ENCODE data around the gene ANKRD22. TPM values are rescaled to one million over a fixed set of nuclear protein-coding genes. Genes with fewer than 3 reads are reported as not detected.

The ANKRD22 gene
- total and polyA plus RNA-seq, 2 donors from 2014 or later = 3.6 to 6.5 TPM

- TF ChIP-seq CTCF (IDR thresholded peaks at IDR 0.05; ENCODE audit: borderline replicate concordance, extremely low read depth, insufficient read depth) = no peak
- DNase-seq (no peak), FAIRE-seq (no peak)
- Histone ChIP-seq H3K9me3 (ENCODE audit: control insufficient read depth in 2 of 3, insufficient read depth in 1 of 3, low read length in 3 of 3) (no peaks in the 10 kb centered on the region), H3K9ac (ENCODE audit: low read length in 3 of 3) (no peak overlapping the region), H3K4me3 (ENCODE audit: low read length in 3 of 3) (no peak overlapping the region), H3K36me3 (ENCODE audit: control insufficient read depth in 2 of 3, insufficient read depth in 3 of 3, low read length in 3 of 3) (no peaks in the 10 kb centered on the region), H3K27me3 (ENCODE audit: control insufficient read depth, insufficient read depth, low read length) (no peaks in the 10 kb centered on the region), H3K4me1 (ENCODE audit: control insufficient read depth in 2 of 3, insufficient read depth in 2 of 3, low read depth in 1 of 3, low read length in 3 of 3) (no peaks in the 10 kb centered on the region), H3K27ac (ENCODE audit: low read depth in 2 of 2, low read length in 2 of 2) (no peak overlapping the region)
- intact Hi-C loops (cut with DNase I) = no loop called here
Observed at GRCh38 chr10:88786032-88786770, 65.4 kb downstream of the ANKRD22 start.

GRCh38 chr10:88783724-88784123 lies 67.9 kb downstream of the ANKRD22 start:
- no peaks in the 10 kb centered on the region for H3K36me3 ChIP-seq (ENCODE audit: control insufficient read depth in 2 of 3, insufficient read depth in 3 of 3, low read length in 3 of 3)
- TF ChIP-seq CTCF (IDR thresholded peaks at IDR 0.05; ENCODE audit: borderline replicate concordance, extremely low read depth, insufficient read depth) = no peak
- H3K4me3 ChIP-seq (ENCODE audit: low read length in 3 of 3) = no peak overlapping the region
- FAIRE-seq (peak; percentile 33), DNase-seq (no peak)
- H3K27ac ChIP-seq (ENCODE audit: low read depth in 2 of 2, low read length in 2 of 2) = no peak overlapping the region
- H3K27me3 ChIP-seq (ENCODE audit: control insufficient read depth, insufficient read depth, low read length) = no peaks in the 10 kb centered on the region
- H3K9me3 ChIP-seq (ENCODE audit: control insufficient read depth in 2 of 3, insufficient read depth in 1 of 3, low read length in 3 of 3) = no peaks in the 10 kb centered on the region
- intact Hi-C loops (cut with DNase I) = no loop called here
- no peak overlapping the region for H3K9ac ChIP-seq (ENCODE audit: low read length in 3 of 3)
- H3K4me1 ChIP-seq (ENCODE audit: control insufficient read depth in 2 of 3, insufficient read depth in 2 of 3, low read depth in 1 of 3, low read length in 3 of 3) = no peaks in the 10 kb centered on the region

- no peak for TF ChIP-seq CTCF (IDR thresholded peaks at IDR 0.05; ENCODE audit: borderline replicate concordance, extremely low read depth, insufficient read depth)
- no peak overlapping the region for H3K9ac ChIP-seq (ENCODE audit: low read length in 3 of 3)
- intact Hi-C loops (cut with DNase I) = no loop called here
- no peak overlapping the region for H3K4me3 ChIP-seq (ENCODE audit: low read length in 3 of 3)
- no peaks in the 10 kb centered on the region for H3K4me1 ChIP-seq (ENCODE audit: control insufficient read depth in 2 of 3, insufficient read depth in 2 of 3, low read depth in 1 of 3, low read length in 3 of 3)
- no peaks in the 10 kb centered on the region for H3K36me3 ChIP-seq (ENCODE audit: control insufficient read depth in 2 of 3, insufficient read depth in 3 of 3, low read length in 3 of 3)
- no peak for DNase-seq
- H3K27me3 ChIP-seq (ENCODE audit: control insufficient read depth, insufficient read depth, low read length) = no peaks in the 10 kb centered on the region
- no peak for FAIRE-seq
- no peaks in the 10 kb centered on the region for H3K9me3 ChIP-seq (ENCODE audit: control insufficient read depth in 2 of 3, insufficient read depth in 1 of 3, low read length in 3 of 3)
- no peak overlapping the region for H3K27ac ChIP-seq (ENCODE audit: low read depth in 2 of 2, low read length in 2 of 2)
Observed at GRCh38 chr10:88782222-88782621, 69.4 kb downstream of the ANKRD22 start.

- Histone ChIP-seq H3K27me3 (ENCODE audit: control insufficient read depth, insufficient read depth, low read length) (no peaks in the 10 kb centered on the region), H3K4me3 (ENCODE audit: low read length in 3 of 3) (no peak overlapping the region), H3K36me3 (ENCODE audit: control insufficient read depth in 2 of 3, insufficient read depth in 3 of 3, low read length in 3 of 3) (no peaks in the 10 kb centered on the region), H3K9me3 (ENCODE audit: control insufficient read depth in 2 of 3, insufficient read depth in 1 of 3, low read length in 3 of 3) (no peaks in the 10 kb centered on the region), H3K27ac (ENCODE audit: low read depth in 2 of 2, low read length in 2 of 2) (no peak overlapping the region), H3K9ac (ENCODE audit: low read length in 3 of 3) (no peak overlapping the region), H3K4me1 (ENCODE audit: control insufficient read depth in 2 of 3, insufficient read depth in 2 of 3, low read depth in 1 of 3, low read length in 3 of 3) (no peaks in the 10 kb centered on the region)
- intact Hi-C loops (cut with DNase I) = no loop called here
- FAIRE-seq (no peak), DNase-seq (no peak)
- TF ChIP-seq CTCF (IDR thresholded peaks at IDR 0.05; ENCODE audit: borderline replicate concordance, extremely low read depth, insufficient read depth) = no peak
Observed at GRCh38 chr10:88781206-88781605, 70.4 kb downstream of the ANKRD22 start.

Data from kidney (tissue), 14 donors.